Stimulated activated naive CD4-positive, alpha-beta T cell (primary cell): Measurements from ENCODE around the gene C10orf53.

Source experiments
- DNase-seq, 6 experiments: peaks; one replicate each; lab custom pipeline; 2025; lab: John Stamatoyannopoulos, UW

Gene C10orf53

DNA sequence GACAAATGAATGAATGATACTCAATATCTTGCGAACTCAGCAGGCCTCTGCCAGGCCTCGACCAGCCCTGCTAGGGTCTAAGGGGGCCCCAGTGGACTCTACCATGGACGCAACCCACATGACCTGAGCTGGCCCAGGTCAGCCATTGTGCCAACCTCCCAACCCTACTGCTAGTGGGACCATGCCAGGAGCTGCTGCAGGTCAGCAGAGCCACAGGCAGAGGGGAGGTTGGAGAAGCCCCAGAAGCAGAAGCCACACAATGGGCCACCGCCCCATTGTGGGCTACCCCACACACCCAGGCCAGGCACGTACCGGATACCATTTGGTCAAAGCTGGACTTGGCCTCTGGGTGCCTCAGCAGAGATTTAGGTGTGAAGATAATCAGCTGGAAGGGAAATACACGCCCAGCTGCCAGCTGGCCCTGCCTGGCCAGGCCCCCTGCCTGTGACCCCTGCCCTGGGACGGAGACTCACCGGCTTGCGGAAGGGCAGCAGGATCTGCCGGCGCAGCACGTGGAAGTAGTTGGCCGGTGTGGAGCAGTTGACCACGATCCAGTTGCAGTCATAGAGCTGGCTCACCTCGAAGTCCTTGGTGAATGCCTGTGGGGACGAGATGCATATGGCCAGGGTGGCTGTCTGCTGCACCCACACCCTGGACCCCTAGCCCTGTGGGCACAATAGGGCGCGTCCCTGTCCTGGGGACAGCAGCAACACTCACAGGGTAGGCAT lies 58.2 kb downstream of the C10orf53 start:
- no peak for DNase-seq

- no peak for DNase-seq
Observed at GRCh38 chr10:49738616-49739360, 59.3 kb downstream of the C10orf53 start.

GRCh38 chr10:49739426-49739825 lies 60.0 kb downstream of the C10orf53 start:
- DNase-seq: no peak

- no peak for DNase-seq
Observed at GRCh38 chr10:49740346-49741107, 61.1 kb downstream of the C10orf53 start.

- no peak for DNase-seq
Observed at GRCh38 chr10:49741108-49741995, 61.9 kb downstream of the C10orf53 start.

- no peak for DNase-seq
Observed at GRCh38 chr10:49742683-49743463, 63.4 kb downstream of the C10orf53 start.

DNA sequence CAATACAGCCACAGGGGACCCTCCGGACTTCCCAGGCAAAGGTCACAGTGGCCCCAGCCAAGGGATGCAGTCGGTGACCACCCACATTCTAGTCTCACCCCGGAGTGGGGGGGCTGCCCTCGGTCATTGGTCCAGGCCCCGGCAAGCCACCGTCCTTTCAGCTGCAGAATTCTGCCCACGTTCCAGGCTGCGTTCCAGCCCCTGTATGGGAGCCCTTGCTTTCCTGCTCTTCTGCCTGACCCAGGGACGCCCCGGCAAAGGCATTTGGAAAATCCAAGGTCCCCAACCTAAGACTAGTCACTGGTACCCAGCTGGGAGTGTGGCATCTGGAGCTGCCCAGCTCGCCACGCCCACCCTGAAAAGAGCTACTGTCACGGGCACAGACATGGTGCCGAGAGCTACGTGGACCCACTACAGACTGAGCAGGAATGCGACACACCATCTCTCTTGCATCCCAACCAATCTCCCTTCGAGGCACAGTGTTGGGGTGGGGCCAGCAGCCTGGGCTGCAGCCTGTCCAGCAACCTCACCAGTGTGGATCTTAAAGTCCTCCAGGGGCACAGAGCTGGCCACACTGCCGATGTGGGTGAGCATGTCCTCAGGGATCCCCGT lies 64.1 kb downstream of the C10orf53 start:
- no peak for DNase-seq

- no peak for DNase-seq
Observed at GRCh38 chr10:49744091-49744685, 64.7 kb downstream of the C10orf53 start.

DNA sequence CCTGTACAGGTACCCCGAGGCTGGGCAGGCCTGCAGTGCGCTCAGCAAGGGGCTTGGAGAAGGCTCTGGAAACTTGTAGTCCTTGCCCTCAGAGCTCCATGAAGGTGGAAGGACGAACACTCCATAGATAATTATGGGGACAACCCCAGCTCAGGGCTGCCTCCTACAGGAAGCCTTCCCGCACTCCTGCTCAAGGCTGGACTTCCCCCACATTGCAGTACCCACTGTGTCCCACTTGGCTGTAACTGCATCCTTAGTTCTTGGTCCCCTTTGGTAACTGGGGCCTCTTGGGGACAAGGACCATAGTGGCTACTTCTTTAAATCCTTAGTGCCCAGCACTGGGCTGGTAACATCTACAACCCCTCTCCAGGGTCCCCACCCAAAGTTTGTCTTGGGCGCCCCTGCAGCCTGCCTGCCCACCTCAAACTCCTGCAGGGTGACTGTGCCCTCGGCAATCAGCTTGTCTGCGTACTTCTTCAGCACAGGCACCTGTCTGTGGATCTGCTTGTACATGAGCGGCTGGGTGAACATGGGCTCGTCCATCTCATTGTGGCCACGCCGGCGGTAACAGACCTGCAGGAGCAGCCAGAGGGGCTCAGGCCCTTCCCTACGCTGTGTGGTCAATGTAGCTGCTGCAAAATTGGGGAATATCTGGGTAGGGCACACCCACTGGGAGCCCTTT lies 65.6 kb downstream of the C10orf53 start:
- no peak for DNase-seq

- no peak for DNase-seq
Observed at GRCh38 chr10:49745756-49746155, 66.3 kb downstream of the C10orf53 start.

DNA sequence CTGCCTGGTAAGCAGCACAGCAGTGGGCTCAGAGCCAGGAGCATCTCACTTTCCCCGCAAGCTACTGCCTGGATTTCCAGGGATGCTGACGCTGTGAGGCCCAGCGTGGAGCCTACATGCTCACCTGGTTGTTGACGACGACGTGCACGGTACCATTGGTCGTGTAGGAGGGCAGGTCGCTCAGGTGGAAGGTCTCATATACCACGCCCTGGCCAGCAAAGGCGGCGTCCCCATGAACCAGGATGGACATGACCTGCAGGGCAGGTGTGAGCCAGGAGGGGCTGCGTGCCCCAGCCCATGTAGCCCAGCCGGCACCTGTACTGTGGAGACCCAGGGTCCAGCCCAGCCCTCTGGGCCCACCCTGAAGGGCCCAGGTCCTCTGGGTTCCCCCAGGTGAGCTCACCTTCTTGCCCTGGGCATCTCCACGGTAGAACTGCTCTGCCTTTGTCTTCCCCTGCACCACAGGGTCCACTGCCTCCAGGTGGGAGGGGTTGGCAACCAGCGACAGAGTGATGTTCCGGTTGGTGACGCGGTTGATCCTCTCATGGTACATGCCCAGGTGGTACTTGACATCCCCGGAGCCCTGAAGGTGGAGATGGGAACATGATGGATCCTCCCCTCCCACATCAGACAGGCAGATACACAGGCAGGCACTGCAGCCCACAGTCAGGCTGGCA lies 67.3 kb downstream of the C10orf53 start:
- no peak for DNase-seq
